GM18907 (cell line): ENCODE measurements around the gene CAMK1D.
"Not testable (repeated sequence)": the region's sequence is repeated elsewhere in the genome, so short reads cannot be mapped to it uniquely, and the experiment has no call there.

Experiments
- ATAC-seq: cut with Tn5 transposase; IDR thresholded peaks from one replicate; pipeline ENCODE4 v1.9.1; 2021; ENCODE audit warnings: mild to moderate bottlenecking, moderate library complexity; ENCODE audit not compliant: unreplicated experiment

The CAMK1D gene

DNA sequence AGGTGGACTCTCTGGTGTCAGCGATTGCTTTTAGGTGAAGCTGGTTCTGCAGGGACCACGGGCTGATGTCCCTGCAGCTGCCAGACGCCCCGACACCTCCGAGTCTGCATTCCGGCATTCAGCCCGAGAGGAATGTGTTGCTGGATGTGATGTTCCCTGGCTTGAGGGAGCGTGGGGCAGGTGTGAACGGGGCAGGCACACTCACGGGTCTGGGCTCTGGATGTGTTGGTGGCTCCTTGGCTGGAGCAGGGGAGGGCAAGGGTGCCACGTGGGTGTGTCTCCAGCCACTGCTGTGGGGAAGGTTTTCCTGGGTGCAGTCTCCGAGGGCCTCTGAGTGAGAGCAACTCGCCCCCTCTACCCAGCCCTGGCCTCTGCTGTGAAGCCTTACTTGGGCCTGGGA lies 140.5 kb downstream of the CAMK1D start:
- no peak for ATAC-seq

DNA sequence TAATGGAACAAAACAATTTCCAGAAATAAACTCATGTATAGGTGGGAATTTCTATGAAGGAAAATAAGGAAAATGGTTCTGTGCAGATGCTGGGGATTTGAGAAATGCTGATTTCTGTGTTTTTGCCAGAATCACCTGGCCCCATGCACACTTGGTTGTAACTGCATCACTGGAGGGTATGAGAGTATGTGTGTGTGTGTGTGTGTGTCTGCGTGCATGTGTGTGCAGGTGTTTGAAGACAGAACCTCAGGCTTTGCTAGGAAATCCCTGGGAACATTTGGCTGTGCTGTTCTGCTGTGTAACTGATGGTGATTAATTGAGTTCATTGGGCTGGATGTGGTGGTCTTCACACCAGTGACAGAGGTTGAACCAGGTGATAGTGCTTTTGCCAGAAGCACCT lies 141.6 kb downstream of the CAMK1D start:
- no peak for ATAC-seq

DNA sequence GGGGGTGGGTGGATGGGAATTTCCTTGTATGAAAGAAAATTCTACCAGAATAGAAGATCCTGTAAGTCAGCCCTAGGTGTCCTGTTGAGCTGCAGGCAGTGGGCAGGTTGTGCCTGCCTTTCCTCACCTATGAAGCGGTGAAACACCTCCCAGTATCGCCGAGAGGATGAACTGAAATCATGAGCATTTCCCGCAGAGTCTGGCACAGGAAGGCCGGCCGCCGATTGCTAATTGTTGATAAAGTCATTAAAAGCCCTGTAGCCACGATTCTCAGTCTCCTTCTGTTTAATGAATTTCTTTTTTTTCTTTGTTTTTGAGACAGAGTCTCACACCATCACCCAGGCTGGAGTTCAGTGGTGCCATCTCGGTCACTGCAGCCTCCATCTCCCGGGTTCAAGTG lies 142.1 kb downstream of the CAMK1D start:
- no peak for ATAC-seq

GRCh38 chr10:12492016-12492415 lies 142.7 kb downstream of the CAMK1D start:
- no peak for ATAC-seq

DNA sequence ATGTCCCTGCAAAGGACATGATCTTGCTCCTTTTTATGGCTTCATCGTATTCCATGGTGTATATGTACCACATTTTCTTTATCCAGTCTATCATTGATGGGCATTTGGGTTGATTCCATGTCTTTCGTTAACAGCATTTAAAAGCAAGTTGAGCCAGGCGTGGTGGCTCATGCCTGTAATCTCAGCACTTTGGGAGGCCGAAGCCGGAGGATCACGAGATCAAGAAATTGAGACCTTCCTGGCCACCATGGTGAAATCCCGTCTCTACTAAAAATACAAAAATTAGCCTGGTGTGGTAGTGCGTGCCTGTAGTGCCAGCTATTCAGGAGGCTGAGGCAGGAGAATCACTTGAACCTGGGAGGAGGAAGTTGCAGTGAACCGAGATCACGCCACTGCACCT lies 147.7 kb downstream of the CAMK1D start:
- not testable (repeated sequence) for ATAC-seq

- no peak for ATAC-seq
Observed at GRCh38 chr10:12499076-12499986, 150.0 kb downstream of the CAMK1D start.

GRCh38 chr10:12500381-12501303 lies 151.3 kb downstream of the CAMK1D start:
- no peak for ATAC-seq

DNA sequence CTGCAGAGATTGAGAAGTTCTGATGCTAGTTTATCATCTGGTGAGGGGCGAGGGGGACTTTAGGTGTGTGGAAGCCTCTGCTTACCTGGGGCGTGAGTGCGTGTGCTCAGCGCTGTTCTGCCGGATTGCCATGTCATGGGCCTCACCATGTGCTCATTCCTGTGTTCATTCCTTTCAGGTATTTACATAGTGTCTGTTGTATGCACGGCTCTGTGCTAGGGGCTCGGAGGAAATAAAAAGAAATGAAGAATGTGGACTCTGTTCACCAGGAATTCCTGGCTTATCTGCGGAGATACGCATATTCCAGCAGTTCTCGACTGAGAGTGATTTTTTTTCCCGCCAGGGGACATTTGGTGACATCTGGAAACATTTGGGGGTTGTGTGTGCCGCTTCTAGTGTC lies 152.0 kb downstream of the CAMK1D start:
- no peak for ATAC-seq

- ATAC-seq, result no peak
Observed at GRCh38 chr10:12501841-12502525, 152.6 kb downstream of the CAMK1D start.

DNA sequence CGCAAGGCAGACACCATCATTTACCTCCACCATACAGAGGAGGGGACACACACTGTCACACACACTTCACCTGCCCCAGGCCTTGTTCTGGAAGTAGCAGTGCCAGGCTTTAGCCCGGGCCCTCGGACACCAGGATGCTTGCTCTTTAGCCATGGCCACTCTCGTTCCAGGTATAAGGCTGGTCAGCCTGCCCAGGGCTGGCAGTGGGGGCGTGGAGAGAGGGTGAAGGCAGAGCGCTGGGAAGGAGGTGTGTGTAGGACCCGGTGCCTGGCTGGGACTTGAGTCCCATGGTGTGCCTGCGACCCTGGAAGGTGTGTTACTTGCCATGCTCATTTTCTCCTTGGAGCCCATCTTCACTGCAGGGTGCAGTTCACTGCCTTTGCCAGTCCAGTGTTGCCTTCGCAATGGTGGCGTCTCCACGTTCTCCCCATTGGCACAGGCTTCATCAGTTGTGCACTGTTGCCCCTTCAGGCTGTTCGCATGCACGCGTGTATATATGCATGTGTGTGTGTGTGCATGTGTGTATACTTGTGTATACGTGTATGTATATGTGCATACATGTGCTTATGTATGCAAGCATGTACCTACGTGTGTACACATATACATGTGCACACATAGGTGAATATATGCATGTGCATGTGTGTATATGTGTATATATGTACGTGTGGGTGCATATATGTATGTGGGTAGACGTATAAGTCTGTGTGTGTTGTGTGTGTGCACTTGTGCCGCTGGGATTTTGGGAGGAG lies 153.4 kb downstream of the CAMK1D start:
- no peak for ATAC-seq

DNA sequence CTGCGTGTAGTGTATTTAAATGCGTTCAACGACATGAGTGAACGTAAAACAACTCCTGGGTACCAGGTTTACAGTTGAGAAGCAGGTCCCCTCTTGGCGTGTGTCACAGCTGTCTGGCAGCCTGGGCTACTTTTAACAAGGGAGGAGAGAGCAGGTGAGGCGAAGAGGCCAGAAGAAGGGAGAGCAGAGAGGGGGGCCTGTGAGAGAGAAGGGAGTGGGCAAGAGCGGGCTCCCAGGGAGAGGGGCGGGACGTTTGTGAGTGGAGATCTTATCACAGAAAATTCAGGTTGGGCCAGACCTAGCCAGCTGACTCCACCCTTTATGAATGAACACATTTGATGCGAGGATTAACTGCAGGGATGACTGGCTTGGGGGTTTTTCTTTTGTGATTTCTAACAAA lies 154.0 kb downstream of the CAMK1D start:
- ATAC-seq, result no peak

DNA sequence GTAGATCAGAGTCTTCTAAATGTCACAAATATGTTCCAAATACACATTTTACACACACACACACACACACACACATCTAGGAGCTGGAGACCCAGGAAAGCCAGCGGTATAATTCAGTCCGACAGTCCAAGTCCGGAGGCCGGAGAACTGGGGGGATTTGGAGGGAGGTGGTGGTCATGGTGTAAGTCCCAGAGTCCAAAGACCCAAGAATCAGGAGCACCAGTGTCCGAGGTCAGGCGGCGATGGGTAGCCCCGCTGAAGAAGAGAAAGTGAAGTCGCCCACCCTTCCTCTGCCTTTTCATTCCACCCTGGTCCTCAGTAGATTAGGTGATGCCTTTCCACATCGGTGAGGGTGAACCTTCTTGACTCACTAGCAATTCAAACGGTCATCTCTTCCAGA lies 154.8 kb downstream of the CAMK1D start:
- ATAC-seq, result no peak

DNA sequence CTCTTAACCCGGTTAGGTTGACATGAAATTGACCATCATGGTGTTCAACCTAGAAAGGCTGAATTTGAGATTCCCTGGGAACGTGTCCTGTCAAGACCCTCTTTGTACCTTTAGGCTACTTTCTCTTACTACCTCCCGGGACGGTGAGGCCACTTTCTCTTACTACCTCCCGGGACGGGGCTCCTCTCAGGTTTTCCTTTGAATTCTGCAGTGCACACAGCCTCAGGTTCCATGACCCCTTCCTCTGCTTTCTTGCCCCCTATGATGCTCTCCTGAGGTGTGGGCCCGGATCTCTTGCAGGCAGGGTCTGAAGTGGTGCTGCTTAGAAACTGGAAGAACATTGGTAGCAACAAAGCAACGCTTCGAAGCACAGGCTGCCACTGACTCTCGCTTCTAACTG lies 155.3 kb downstream of the CAMK1D start:
- no peak for ATAC-seq

DNA sequence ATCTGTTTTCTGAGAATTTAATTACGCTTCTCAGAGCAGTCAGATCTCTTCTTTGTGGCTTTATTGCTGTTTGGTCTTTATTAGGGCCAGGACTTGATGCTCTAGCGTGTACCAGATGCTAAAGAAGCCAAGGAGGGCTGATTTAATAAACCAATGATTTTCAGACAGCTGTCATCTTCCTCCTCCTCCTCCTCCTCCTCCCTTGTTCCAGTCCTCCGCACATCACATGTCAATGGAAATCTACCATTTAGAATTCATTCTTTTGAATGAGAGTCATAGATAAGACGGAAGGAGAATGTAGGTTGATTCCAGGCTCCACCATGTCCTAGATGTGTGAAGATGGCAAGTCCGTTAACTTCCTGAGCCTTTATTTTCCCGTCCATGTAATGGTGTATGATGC lies 156.3 kb downstream of the CAMK1D start:
- no peak for ATAC-seq

GRCh38 chr10:12507165-12507850 lies 158.0 kb downstream of the CAMK1D start:
- ATAC-seq, result no peak

GRCh38 chr10:12508165-12508564 lies 158.8 kb downstream of the CAMK1D start:
- no peak for ATAC-seq

- ATAC-seq, result no peak
Observed at GRCh38 chr10:12509016-12509793, 159.9 kb downstream of the CAMK1D start.

GRCh38 chr10:12509794-12510100 lies 160.4 kb downstream of the CAMK1D start:
- no peak for ATAC-seq

GRCh38 chr10:12510501-12510941 lies 161.2 kb downstream of the CAMK1D start:
- no peak for ATAC-seq
